ENCODE data around the gene SLC25A53.
"Not testable (repeated sequence)": the region's sequence is repeated elsewhere in the genome, so short reads cannot be mapped to it uniquely, and the experiment has no call there.

SLC25A53 gene

DNA sequence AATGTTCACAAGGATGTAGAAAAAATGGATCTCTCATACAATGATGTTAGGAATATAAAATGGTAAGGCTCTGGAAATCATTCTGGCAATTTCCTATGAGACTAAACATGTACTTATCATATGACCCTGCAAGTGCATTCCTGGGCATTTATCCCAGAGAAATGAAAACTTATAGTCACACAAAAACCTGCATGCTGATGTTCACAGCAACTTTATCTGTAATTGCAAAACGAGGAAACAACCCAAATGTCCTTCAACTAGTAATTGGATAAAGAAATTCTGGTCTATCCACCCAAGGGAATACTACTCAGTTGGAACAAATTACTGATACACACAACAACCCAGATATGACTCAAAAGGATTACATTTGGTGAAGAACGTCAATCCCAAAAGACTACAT is 30.0 kb downstream of the SLC25A53 start:
- DNase-seq = no peak

DNA sequence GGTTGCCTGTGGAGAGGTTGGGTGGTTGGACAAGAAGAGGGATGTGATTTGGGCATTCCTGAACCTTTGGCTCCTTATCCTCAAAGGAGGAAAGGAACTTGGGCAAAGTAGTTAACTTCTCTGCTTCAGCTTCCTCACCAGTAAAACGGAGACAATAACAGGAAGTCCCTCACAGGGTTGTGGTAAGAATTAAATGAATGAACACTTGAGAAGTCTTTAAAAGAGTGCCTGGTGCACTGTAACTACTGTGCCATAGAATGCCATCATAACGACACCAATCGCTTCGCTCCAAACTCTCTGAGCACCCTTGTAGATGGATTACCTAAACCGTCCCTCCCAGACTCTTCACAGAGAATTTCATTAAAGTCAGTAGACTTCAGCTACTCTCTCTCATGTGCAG is 34.0 kb downstream of the SLC25A53 start:
- no peak for DNase-seq

DNA sequence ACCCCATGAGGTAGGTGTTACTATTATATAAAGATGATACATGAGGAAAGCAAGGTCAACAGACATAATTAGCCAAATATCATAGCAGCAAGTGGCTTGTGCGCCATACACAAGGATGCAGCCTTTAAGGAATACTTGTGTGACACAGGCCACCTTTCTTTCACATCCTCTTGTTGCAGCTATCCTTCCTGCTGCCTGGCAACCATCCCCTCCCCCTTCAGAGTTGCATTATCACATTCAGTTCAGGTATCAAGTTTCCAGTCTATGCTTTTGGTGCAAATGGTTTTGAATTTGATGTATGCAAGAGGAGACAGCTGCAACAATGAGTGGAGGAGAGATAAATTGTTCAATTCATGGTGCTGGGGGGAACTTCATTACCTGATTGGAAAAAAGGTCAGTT is 38.0 kb downstream of the SLC25A53 start:
- DNase-seq = peak; percentile 75

DNA sequence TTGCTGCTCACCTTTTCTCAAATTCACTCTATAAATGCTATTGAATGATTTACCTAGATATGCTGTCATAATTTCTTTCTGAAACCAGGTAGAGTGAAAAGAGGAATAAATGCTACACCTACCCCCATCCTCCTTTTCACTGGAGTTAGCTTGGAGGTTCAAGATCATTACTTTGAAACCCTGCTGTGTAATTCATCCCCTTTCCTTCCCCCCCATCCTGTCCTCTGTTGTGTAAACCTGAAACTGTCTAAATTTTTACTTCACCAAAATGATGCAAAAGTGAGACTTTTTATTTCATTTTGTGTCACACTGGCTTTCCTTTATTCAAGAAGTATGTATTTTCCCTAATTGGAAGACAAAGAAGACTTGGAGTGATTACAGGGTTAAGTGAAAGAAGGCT is 39.0 kb downstream of the SLC25A53 start:
- no peak for DNase-seq

DNA sequence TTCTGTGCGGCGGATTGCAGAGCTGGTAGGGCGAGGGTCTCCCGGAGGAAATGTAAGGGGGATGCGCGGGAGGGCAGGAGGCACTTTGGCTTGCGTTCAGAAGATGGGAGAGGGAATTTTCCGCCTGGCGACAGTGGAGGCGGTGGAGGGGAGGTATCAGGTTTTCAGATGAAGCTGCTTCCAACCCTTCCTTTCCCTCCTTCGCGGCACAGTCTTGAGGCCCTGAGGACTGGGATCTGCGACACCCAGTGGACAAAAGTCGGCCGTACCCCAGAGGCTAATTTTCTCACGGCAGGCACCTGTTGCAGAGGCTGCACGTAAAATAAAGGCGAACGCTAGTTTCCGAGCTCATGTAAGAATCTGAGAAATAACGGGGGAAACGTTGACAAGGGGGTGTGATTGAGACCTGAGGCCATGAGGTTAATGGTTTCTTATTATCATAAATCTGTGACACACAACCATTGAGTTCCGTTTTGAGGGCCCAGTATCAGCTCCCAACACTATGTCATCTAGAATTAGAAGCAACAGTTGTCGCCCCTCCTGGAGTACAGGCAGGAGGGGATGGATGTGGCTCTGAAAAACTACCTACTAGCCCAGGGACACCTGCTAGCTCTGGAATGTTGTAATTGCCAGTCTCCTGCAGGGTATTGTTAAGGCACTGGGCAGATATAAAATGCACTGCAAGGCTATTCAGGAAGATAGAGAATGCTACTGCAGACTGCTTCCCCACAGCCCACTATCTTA is 43.4 kb downstream of the SLC25A53 start:
- peak; percentile 80 for DNase-seq

DNA sequence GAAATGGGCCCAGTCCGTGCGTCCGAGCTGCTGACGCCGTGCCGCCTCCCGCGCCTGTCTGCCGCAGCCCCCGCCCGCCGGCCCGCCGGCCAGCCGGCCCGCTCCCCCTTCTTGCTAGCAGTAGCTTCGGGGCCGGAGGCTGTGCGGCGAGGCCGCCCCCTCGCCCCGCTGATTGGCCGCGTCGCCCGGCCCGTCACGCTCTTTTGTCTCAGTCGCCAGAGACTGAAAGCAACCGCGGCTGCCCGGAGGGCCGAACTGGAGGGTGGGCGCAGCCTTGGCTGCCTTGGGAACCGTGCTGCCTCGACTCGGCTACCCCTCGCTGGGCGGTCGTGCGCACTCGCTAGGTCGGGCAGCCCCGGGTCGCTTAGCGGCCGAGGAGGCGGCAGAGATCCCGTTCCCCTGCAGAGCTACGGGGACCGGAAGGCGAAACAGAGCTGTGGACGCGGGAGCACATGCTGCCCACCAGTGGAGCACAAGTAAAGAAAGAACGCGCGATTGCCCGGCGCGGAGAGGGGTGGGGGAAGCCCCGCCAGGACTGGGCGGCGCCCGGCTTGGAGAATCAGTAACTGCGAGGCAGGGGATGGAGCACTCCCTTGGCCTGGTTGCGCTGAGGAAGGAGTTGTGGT is 44.4 kb downstream of the SLC25A53 start, which contains the start of gene ZCCHC18:
Gene ZCCHC18 (plus strand): TSS at position 198 of the 626 bp plus-strand sequence. CDS start 1,589 bp downstream, outside the sequence.
- peak; percentile 71 for DNase-seq

DNA sequence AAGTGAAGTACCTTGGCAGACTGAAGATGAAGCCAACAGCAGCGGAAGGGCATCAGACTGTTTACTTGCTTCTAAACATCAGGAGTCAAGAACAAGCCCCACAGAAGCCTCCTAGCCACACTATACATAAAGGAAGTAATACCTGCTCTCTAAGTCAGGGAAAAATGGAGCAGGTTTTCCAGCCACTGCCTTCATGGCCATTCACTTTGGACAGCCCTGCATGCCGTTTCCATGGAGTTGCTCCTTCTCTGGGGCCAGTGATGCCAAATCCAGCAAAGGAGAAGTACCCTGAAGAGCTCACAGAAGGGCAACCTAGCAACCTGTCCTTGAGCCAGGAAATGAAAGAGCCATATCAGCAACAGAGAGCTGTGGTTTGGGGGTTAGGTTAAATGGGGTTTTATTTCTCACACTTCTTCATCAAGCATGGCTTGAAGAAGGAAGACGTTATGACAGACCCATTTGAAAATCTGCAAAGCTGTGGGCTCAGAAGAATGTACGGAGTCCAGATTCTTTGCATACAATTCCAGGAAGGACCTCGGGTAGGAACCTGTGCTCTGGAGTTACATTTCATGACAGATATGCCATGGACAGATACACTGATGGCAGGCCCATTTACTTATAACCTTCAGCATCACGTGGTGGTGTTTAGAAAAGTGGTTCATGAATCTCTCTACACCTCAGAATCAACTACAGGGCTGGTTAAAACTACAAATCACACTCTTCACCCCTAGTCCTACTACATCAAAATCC is 46.1 kb downstream of the SLC25A53 start:
- DNase-seq = not testable (repeated sequence)

DNA sequence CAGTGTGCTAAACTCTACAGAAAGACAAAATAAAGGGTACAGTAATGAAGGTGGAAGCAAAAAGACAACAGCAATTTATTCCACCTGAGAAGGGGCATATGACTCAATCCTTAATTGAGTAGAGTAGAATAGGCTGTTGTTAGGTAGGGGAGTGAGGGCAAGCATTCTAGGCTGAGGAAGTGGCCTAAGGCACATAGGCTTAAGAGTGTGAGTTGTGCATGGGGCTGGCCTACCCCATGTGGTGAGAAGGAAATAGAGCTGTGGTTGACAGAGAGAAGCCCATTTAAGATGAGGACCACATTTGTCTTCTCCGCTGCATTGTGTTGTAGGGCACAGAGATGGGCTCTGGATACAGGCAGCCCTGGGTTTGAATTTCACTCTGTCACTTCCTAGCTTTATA is 47.9 kb downstream of the SLC25A53 start:
- no peak for DNase-seq

DNA sequence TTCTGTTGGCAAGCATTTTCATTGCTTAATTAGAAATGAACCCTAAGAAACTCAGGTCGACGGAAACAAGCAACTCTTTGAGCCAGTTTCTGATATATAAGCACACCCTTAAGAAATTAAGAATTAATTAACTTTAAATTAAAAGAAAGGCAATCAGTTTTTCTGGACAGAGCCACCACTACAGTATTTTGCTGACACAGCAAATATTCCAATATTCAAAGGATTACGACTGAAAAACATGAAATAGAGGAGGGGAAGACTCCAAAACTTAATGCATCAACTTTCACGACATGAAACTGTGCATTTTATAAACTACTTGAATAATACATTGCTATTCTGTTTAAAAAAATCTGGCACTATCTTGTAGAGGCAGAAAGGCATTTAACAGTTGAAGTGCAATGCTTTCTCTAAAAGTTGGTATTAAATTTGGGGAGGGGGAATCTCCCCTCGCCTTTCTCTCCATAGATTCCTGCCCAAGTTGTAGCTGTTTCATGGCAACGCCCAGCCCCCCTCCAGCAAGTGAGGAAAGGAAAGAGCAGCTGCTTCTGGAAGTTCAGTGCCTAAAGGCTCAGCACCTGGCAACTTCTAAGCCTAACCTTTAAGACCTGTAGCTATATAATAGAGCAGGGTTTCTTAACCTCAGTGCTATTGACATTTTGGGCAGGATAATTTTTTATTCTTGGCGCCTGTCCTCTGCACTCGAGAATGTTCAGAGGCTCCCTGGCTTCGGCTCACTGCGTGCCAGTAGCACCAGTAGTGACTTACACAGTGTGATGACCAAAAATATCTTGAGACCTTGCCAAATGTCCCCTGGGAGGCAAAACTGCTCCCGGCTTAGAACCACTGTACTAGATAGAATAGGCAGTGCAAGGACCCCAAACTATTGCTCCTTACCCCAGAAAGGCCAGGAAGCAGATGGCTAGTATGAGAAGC is 51.2 kb downstream of the SLC25A53 start:
- DNase-seq = no peak

DNA sequence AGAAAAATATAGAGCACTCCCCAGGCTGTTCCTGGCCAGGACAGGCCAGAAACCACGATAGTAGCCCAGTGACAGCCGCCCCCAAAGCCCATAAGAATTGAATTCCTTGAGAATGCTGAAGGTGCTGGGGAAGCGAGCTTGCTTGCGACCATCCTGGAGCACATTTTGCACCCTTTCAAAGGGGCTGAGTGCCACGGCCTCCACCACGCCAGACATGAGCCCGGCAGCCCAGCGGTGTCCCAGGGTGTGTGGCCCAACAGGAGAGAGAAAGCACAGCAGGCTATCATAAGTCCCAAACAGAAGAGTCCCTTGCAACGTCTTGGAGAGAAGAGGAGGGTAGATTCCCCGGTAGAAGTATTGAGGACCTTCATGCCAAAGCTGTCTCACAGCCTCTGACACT is 52.1 kb downstream of the SLC25A53 start:
- no peak for DNase-seq

DNA sequence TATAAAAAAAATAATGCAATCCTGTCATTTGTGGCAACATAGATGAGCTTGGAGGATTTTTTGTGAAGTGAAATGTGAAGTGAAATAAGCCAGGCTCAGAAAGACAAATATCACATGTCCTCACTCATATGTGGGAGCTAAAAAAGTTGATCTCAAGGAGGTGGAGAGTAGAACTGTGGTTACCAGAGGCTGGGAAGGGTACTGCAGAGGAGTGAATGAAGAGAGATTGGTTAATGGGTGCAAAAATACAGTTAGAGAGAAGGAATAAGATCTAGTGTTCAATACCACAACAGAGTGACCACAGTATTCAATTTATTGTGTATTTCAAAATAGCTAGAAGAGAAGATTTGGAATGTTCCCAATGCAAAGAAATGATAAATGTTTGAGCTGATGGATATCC is 57.9 kb downstream of the SLC25A53 start:
- no peak for DNase-seq

DNA sequence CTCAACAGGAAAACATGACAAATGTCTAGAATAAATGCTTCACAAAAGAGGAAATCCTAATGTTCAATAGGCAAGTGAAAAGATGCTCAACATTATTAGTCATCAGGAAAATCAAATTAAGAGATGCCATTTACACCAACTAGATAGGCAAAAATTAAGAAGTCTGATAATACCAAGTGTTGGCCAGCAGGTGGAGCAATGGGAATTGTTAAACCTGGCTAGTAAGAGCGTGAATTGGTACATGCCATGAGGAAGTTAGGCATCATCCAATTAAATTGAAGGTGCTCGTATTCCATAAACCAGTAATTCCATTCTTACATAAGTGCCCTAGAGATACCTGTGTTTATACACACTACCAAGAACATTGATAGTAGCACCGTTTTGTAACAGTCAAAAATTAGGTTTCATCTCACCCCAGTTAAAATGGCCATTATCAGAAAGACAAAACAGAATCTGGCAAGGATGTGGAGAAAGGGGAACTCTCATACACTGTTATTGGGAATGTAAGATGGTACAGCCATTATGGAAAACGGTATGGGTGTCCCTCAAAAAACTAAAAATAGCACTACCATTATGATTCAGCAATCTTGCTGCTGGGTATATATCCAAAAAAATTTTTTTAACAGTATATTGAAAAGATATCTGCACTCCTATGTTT is 58.5 kb downstream of the SLC25A53 start:
- DNase-seq = peak; percentile 69

DNA sequence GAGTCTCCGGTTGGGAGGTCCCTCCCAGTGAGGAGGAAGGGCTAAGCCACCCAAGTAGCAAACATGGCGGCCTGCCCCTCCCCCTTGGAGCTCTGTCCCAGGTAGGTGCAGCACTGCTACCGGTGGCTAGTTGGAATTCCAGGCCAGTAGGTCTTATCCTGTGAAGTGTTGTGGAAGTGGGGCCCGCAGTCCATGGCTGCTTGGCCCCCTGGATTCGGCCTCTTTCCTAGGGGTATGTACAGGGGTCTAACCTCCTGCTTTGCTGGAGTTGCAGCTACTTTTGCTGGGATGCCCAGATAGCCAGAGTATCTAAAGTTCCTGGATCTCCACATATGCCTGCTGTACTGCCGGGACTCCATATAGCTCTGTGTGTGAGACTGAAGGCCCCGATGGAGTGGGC is 70.9 kb downstream of the SLC25A53 start:
- no peak for DNase-seq

DNA sequence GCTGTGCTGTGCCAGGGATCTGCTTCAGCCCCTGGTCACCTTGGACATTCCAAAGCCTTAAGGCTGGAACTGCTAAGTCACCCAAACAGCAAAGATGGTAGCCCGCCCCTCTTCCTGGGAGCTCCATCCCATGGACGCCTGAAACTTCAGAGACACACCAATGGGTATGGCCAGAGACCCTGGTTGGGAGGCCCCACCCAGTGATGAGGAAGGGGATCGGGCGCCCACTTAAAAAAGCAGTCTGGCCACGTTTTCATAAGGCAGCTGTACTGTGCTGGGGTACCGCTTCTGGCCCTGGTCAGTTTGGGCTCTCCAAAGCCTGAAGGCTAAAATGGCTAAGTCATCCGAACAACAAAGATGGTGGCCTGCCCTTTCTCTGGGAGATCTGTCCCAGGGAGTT is 71.3 kb downstream of the SLC25A53 start:
- DNase-seq = no peak

DNA sequence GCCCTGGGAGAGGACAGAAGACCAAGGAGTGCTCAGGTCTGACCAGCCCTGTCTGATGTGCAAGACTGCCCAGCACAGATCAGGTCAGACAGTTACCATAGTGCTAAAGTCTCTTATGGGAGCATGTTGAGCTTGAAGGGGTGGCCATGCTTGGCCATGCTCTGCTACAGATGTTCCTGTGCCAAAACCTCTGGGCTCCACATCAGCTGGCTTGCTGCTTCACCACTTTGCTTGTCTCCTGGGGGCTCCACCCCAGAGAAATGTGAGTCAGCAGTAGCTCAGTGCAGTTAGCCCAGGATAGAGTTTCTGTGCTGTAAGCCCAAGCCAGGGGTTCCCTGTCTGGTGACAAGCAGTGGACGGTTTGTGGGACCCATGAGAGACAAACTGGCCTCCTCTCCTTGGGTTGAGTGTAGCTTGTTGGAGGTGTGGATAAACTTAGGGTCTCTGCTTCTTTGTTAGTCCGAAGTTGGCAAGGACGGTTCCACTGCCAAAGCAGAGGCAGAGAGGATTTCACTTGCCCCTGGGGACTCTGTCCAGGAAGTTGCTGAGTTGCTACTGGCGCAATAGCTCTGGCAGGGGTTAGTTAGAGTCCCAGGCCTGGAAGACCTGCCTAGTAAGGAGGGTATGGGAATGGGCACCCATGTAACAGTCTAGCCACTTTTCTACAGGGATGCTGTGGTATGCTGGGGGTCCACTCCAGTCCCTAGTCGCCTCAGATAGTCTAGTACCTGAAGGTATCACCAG is 72.1 kb downstream of the SLC25A53 start:
- no peak for DNase-seq

DNA sequence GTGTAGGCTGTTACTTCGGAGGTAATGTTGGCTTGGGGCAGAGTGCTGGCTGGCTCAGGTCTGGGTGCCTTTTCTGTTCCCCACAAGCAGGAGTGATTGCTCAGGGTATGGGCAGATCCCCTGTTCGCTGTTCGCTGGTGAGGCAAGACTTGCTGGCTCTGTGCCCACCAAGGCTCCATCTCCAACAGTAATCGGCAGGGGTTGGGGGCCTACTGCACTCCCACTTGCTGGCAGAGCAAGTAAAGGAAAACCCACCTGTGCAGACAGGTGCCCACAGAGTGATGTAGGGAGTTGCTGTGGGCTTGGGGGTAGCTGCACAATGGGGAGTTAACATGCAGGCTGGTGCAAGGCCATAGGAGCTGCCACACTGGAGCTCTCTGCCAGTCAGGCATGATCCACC is 72.7 kb downstream of the SLC25A53 start:
- DNase-seq = no peak

DNA sequence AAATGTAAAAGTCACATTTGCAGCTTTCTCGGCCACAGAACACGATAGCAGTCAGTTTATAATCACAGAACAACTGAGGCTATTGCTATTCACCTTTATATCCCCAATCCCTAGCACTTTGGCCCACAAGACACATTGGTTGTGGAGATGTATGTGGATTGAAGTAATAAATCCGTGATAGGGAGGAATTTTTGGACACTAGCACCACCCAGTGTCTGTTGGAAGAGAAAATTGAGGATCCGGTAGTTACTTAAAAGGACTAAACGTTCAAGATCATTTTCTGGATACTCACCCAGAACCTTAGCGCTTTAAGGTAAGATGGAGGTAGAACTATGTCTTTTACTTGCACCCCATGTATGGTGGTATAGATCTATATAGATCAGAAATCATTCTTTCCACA is 79.0 kb downstream of the SLC25A53 start:
- not testable (repeated sequence) for DNase-seq

DNA sequence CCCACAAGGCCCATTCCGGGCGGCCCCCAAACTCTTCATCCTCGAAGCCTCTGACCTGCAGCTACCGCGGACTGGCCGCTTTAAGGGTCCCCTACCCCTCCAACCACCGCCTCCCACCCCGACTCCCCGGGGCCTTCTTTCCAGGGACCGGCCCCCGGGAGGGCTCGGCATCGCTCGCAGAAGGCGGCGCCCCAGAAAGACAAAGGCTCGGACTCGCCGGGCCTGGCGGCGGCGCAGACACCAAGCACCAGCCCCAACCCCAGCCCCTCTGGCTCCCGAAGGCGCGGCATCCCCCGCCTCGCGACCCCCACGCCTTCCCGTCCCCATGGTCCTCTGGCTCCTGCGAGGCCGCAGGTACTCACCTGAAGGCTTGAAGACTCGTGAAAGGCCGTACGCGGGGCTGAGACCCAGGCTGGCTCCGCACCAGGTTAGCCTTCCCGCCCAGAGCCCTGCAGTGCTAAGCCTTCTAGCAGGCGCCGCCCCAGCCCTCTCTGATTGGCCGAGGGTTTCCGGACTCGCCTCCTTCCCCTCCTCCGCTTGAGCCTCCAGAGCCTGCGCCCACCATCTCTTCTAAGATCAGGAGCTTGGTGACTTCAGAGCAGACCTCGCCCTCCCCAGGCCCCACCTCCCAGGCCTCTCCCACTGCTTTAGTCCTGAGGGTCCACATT is 80.9 kb downstream of the SLC25A53 start, which contains the start of gene TMSB15C:
Gene TMSB15C (minus strand): TSS at position 459 of the 668 bp plus-strand sequence.
- not testable (repeated sequence) for DNase-seq

DNA sequence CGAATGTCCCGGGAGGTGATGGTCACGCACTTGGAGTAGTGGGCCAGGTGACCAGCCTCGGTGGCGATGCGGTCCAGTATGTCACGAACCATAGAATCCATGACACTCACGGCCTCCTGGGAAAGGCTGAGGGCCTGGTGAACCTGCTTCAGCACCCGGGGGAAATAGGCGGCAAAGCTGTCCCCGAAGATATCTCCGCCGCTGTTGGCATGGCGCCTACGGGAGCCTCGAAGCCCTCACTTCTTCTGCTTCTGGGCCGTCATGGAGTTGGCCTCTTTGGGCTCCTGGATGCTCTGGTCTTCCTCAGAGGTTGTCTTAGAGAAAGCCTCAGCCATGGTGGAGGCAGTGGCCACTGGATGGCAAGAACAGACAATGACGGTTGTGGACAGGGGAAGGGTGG is 94.2 kb downstream of the SLC25A53 start:
- DNase-seq = not testable (repeated sequence)

DNA sequence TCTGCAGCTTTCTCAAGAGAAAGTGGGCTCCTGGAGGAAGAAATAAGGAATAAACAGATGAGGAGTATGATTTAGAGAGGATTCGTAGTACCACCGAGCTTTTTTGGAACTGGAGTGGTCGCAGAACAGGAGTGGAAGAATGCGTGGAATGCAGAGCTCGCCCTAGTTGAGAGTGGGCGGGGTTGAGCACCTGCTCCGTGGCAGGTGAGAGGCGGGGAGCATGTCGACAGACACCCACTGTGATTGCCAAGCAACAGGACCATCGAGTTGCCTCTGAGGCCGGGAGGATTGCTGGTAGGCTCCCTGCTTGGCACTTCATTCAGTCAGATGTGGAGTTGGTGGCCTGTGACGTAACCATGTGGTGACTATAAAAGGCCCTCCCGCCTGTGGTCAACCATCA is 101.9 kb downstream of the SLC25A53 start:
- not testable (repeated sequence) for DNase-seq

Data from NCI-H1436 (cell line).